GM23338 (cell line): ENCODE measurements around the gene GLB1L3. TPM values are rescaled to one million over a fixed set of nuclear protein-coding genes. Genes with fewer than 3 reads are reported as not detected.

ENCODE experiments used
- ATAC-seq: fragments of 200-7000 bp; cut with Tn5 transposase; 3 replicates; pipeline ENCODE4 v1.9.1; 2020
- DNase-seq: peaks from one replicate; pipeline ENCODE4 v3.0.0-alpha.2; 2015; ENCODE audit warnings: low spot score
- H2AFZ ChIP-seq: fragments of 200-600 bp; sonication (generic); 2 replicates; pipeline ENCODE4 v1.8.0; 2016; ENCODE audit warnings: antibody characterized with exemption, mild to moderate bottlenecking, moderate library complexity
- H3F3A ChIP-seq: fragments of 200-600 bp; sonication (generic); replicated peaks from 2 replicates; pipeline ENCODE4 v1.8.0; 2017; ENCODE audit warnings: antibody characterized with exemption, mixed run types, low read depth
- H3K27ac ChIP-seq: fragments of 200-600 bp; sonication (generic); 2 replicates; pipeline ENCODE4 v1.6.1; 2016; ENCODE audit warnings: low read depth
- H3K27me3 ChIP-seq: fragments of 200-600 bp; sonication (generic); 2 replicates; pipeline ENCODE4 v1.8.0; 2016; ENCODE audit warnings: mild to moderate bottlenecking, mixed run types, moderate library complexity; ENCODE audit not compliant: insufficient read depth
- H3K36me3 ChIP-seq: fragments of 200-600 bp; sonication (generic); 2 replicates; pipeline ENCODE4 v1.8.0; 2016; ENCODE audit warnings: mild to moderate bottlenecking; ENCODE audit not compliant: insufficient read depth
- H3K4me1 ChIP-seq: fragments of 200-600 bp; sonication (generic); 2 replicates; pipeline ENCODE4 v1.8.0; 2016; ENCODE audit warnings: mild to moderate bottlenecking, moderate library complexity; ENCODE audit not compliant: insufficient read depth
- H3K4me2 ChIP-seq: fragments of 200-600 bp; sonication (generic); 2 replicates; pipeline ENCODE4 v1.7.1; 2017; ENCODE audit warnings: mixed run types
- H3K4me3 ChIP-seq: fragments of 200-600 bp; sonication (generic); 2 replicates; pipeline ENCODE4 v1.6.1; 2016; ENCODE audit warnings: mixed run types
- H3K79me2 ChIP-seq: fragments of 200-600 bp; sonication (generic); replicated peaks from 2 replicates; pipeline ENCODE4 v1.8.0; 2017; ENCODE audit warnings: mild to moderate bottlenecking; ENCODE audit not compliant: insufficient read depth
- H3K9me2 ChIP-seq: fragments of 200-600 bp; sonication (generic); 2 replicates; pipeline ENCODE4 v1.8.0; 2017; ENCODE audit not compliant: insufficient read depth
- H4K20me1 ChIP-seq: fragments of 200-600 bp; sonication (generic); replicated peaks from 2 replicates; pipeline ENCODE4 v1.8.0; 2017; ENCODE audit warnings: mild to moderate bottlenecking; ENCODE audit not compliant: insufficient read depth
- H3K27ac Mint-ChIP-seq: 2 replicates; pipeline ENCODE4 v1.8.0; 2020; ENCODE audit warnings: inconsistent platforms, mild to moderate bottlenecking, moderate library complexity, mixed read lengths
- H3K27me3 Mint-ChIP-seq: 3 replicates; pipeline ENCODE4 v1.8.0; 2022; ENCODE audit warnings: low read depth, mild to moderate bottlenecking, moderate library complexity, mixed read lengths, inconsistent platforms; ENCODE audit not compliant: insufficient read depth, poor library complexity
- H3K36me3 Mint-ChIP-seq: 3 replicates; pipeline ENCODE4 v1.8.0; 2021; ENCODE audit warnings: low read depth, mild to moderate bottlenecking, inconsistent platforms, moderate library complexity, mixed read lengths
- H3K4me1 Mint-ChIP-seq: 3 replicates; pipeline ENCODE4 v1.8.0; 2020; ENCODE audit warnings: mild to moderate bottlenecking, inconsistent platforms, mixed read lengths
- H3K4me3 Mint-ChIP-seq: 3 replicates; pipeline ENCODE4 v1.8.0; 2021; ENCODE audit warnings: moderate library complexity, mild to moderate bottlenecking, inconsistent platforms, mixed read lengths
- H3K9me3 Mint-ChIP-seq: 3 replicates; pipeline ENCODE4 v1.8.0; 2020; ENCODE audit warnings: moderate library complexity, mild to moderate bottlenecking, inconsistent platforms, mixed read lengths
- CREB1 ChIP-seq: fragments of 250-450 bp; sonication (Bioruptor Pico); IDR thresholded peaks from 2 replicates; pipeline ENCODE4 v1.5.0; 2020; ENCODE audit warnings: low read depth, mild to moderate bottlenecking, moderate library complexity
- EZH2 ChIP-seq: fragments of 200-600 bp; sonication (generic); IDR thresholded peaks from one replicate; pipeline ENCODE4 v1.8.0; 2017; ENCODE audit warnings: antibody characterized with exemption, mild to moderate bottlenecking, low read depth; ENCODE audit not compliant: unreplicated experiment
- EZH2phosphoT487 ChIP-seq: fragments of 200-600 bp; sonication (generic); IDR thresholded peaks from one replicate; pipeline ENCODE4 v1.8.1; 2018; ENCODE audit warnings: antibody characterized with exemption; ENCODE audit not compliant: unreplicated experiment
- JUNB ChIP-seq: IDR thresholded peaks from one replicate; pipeline ENCODE4 v1.6.1; 2016; ENCODE audit warnings: antibody characterized with exemption; ENCODE audit not compliant: unreplicated experiment
- POLR2AphosphoS5 ChIP-seq: IDR thresholded peaks from 2 replicates; pipeline ENCODE4 v1.6.1; 2016; ENCODE audit warnings: antibody characterized with exemption, low read depth
- ZNF331 ChIP-seq: fragments of 250-450 bp; sonication (Bioruptor Pico); IDR thresholded peaks from 2 replicates; pipeline ENCODE4 v1.5.0; 2020; ENCODE audit warnings: low read depth, mild to moderate bottlenecking, moderate library complexity
- polyA plus RNA-seq: library from polyadenylated mRNA; unstranded; fragments of >200 nt; fragmentation: Nextera tagmentation; extraction: Ambion mirVana; gene quantifications from 2 replicates; pipeline ENCODE4 v1.2.1, GENCODE V29; 2016
- total RNA-seq: library from RNA; depleted of rRNA; stranded (reverse); fragments of >200 nt; shearing (Covaris generic); gene quantifications from 2 replicates; pipeline ENCODE4 v1.2.3, GENCODE V29; 2014
- TF ChIP-seq, protein P1 (sequence below): IDR thresholded peaks from one replicate; pipeline ENCODE4 v1.6.1; 2018; ENCODE audit warnings: antibody characterized with exemption; ENCODE audit not compliant: unreplicated experiment
- TF ChIP-seq, protein P2 (sequence below), 2 experiments: fragments of 200-600 bp in 1 of 2; sonication (generic) in 1 of 2; conservative IDR thresholded peaks; 2 replicates each; pipeline versions ENCODE4 v1.5.1 to v1.6.1; 2016 to 2017; ENCODE audit warnings: antibody characterized with exemption in 2 of 2, low read depth in 2 of 2, mild to moderate bottlenecking in 2 of 2, moderate library complexity in 1 of 2
- TF ChIP-seq, protein P3 (sequence below): IDR thresholded peaks from 2 replicates; pipeline ENCODE4 v1.6.1; 2016; ENCODE audit warnings: antibody characterized with exemption

GLB1L3 gene
- total and polyA plus RNA-seq, 2 experiments from 2014 or later, result 28.8 to 33.1 TPM

DNA sequence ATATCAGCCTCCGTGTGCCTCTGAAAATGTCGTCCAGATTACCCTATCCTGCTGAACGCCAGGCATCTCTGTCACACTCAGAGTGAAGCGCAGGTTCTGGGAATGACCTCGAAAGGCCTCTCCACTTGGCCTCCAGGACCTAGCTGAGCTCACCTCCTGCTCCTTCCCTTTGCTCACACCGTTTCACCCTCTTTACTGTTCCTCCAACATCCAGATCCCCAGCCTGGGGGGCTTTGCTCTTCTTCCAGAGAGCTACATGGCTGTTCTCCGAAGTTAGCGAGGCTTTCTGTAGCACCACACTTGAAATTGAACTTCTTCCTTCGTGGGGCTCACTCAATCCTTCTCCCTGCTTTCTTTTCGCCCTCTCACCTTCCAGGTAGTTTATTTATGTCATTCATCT lies 83.5 kb downstream of the GLB1L3 start (continued):
- TF ChIP-seq, protein P1, sequence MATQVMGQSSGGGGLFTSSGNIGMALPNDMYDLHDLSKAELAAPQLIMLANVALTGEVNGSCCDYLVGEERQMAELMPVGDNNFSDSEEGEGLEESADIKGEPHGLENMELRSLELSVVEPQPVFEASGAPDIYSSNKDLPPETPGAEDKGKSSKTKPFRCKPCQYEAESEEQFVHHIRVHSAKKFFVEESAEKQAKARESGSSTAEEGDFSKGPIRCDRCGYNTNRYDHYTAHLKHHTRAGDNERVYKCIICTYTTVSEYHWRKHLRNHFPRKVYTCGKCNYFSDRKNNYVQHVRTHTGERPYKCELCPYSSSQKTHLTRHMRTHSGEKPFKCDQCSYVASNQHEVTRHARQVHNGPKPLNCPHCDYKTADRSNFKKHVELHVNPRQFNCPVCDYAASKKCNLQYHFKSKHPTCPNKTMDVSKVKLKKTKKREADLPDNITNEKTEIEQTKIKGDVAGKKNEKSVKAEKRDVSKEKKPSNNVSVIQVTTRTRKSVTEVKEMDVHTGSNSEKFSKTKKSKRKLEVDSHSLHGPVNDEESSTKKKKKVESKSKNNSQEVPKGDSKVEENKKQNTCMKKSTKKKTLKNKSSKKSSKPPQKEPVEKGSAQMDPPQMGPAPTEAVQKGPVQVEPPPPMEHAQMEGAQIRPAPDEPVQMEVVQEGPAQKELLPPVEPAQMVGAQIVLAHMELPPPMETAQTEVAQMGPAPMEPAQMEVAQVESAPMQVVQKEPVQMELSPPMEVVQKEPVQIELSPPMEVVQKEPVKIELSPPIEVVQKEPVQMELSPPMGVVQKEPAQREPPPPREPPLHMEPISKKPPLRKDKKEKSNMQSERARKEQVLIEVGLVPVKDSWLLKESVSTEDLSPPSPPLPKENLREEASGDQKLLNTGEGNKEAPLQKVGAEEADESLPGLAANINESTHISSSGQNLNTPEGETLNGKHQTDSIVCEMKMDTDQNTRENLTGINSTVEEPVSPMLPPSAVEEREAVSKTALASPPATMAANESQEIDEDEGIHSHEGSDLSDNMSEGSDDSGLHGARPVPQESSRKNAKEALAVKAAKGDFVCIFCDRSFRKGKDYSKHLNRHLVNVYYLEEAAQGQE, result no peak
- no peak for TF ChIP-seq EZH2phosphoT487

DNA sequence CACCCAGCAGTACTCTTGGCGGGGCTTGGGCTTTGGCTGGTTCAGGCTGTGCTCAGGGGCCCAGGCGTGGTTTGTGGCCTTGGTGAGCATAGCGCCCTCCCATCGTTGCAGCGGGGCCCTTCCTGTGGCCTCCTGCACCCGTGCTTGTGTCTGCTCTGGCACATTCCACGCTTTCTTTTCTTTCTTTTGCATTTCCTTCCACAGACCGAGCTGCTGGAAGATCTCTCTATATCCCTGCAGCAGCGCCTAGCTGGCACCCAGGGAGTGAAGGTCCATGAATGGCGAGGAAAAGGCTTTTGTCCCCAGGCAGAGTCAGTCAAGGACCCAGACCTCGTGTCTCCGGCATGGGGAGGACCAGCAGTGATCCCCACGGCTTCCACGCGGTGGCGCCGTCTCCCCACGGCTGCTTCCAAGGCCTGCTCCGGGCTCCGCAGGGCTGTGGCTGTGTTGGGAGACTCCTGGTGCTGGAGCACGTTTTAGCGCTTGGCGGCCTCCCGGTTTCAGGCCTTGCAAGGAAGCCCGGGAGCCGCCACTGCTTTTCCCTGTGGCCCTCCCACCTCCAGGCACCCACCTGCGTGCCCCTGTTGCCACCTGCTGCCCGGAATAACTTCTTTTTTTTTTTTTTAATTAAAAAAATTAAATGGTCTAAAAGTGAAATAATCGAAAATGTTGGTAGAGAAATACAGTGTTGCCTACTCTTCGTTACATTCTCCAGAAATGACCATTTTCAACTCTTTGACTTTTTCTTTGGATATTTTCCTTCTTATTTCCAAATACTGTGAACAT lies 84.1 kb downstream of the GLB1L3 start:
- peak; percentile 93 for DNase-seq
- peaks cover 3% of the 10 kb centered on the region; the same call in 2 of the 3 replicates for H3K36me3 Mint-ChIP-seq
- H3K4me3 Mint-ChIP-seq, result no peak overlapping the region; the same call in 2 of the 3 replicates
- H3K79me2 ChIP-seq, result no peaks in the 10 kb centered on the region
- no peaks in the 10 kb centered on the region for H3K4me1 ChIP-seq
- peak; percentile 94 for ATAC-seq
- H2AFZ ChIP-seq, result peak overlapping the region; percentile 100
- no peak overlapping the region for H3K4me2 ChIP-seq
- no peaks in the 10 kb centered on the region for H3K36me3 ChIP-seq
- no peaks in the 10 kb centered on the region; the same call in 1 of the 2 replicates for H3F3A ChIP-seq
- no peak overlapping the region for H3K27ac Mint-ChIP-seq
- H3K9me2 ChIP-seq, result no peaks in the 10 kb centered on the region
- no peak overlapping the region for H3K4me3 ChIP-seq
- H3K27me3 ChIP-seq, result 0 out of 2 replicates have a peak, but pooled peaks cover 3% of the 10 kb centered on the region
- H3K27ac ChIP-seq, result no peak overlapping the region
- TF ChIP-seq POLR2AphosphoS5, result no peak
- TF ChIP-seq, protein P2, sequence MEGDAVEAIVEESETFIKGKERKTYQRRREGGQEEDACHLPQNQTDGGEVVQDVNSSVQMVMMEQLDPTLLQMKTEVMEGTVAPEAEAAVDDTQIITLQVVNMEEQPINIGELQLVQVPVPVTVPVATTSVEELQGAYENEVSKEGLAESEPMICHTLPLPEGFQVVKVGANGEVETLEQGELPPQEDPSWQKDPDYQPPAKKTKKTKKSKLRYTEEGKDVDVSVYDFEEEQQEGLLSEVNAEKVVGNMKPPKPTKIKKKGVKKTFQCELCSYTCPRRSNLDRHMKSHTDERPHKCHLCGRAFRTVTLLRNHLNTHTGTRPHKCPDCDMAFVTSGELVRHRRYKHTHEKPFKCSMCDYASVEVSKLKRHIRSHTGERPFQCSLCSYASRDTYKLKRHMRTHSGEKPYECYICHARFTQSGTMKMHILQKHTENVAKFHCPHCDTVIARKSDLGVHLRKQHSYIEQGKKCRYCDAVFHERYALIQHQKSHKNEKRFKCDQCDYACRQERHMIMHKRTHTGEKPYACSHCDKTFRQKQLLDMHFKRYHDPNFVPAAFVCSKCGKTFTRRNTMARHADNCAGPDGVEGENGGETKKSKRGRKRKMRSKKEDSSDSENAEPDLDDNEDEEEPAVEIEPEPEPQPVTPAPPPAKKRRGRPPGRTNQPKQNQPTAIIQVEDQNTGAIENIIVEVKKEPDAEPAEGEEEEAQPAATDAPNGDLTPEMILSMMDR (conservative IDR thresholded peaks at IDR 0.05; ENCODE audit: low read depth in 2 of 2), result peak; percentile 89 to 99
- no peak for TF ChIP-seq CREB1
- H3K27me3 Mint-ChIP-seq, result peaks cover 15% of the 10 kb centered on the region
- H3K4me1 Mint-ChIP-seq, result peaks cover 9% of the 10 kb centered on the region
- H4K20me1 ChIP-seq, result no peaks in the 10 kb centered on the region
- 0 out of 3 replicates have a peak, but pooled peaks cover 4% of the 10 kb centered on the region for H3K9me3 Mint-ChIP-seq

DNA sequence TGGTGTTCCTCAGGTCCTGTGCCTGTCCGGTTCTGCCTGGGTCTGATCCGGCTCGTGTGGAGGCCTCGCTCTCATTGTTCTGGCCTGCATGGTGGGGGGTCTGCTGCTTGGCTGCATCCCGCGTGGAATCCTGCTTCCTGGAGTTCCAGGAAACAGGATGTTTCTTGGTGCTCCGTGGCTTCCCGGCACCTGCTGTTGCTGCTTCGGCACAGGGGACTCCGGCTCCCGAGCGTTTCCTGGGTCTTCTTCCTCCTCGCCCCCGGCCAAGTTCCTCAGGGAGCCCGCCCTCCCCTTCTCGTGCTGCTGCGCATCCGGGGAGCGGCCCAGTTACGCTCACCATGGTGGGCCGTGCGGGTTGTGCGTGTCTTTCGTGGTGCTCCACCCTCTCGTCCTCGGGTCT lies 85.5 kb downstream of the GLB1L3 start:
- Mint-ChIP-seq H3K27ac (no peak overlapping the region), H3K36me3 (peaks cover 3% of the 10 kb centered on the region; the same call in 2 of the 3 replicates), H3K27me3 (peaks cover 15% of the 10 kb centered on the region), H3K9me3 (0 out of 3 replicates have a peak, but pooled peaks cover 4% of the 10 kb centered on the region), H3K4me3 (no peak overlapping the region), H3K4me1 (peaks cover 9% of the 10 kb centered on the region)
- DNase-seq (peak; percentile 23), ATAC-seq (no peak)
- no peaks in the 10 kb centered on the region for H3K79me2 ChIP-seq
- H3K4me3 ChIP-seq, result no peak overlapping the region
- H3K27ac ChIP-seq, result no peak overlapping the region
- no peak overlapping the region for H3K4me2 ChIP-seq
- no peaks in the 10 kb centered on the region for H3K36me3 ChIP-seq
- no peaks in the 10 kb centered on the region; the same call in 1 of the 2 replicates for H3F3A ChIP-seq
- H3K27me3 ChIP-seq, result 0 out of 2 replicates have a peak, but pooled peaks cover 3% of the 10 kb centered on the region
- no peak overlapping the region for H2AFZ ChIP-seq
- H3K9me2 ChIP-seq, result no peaks in the 10 kb centered on the region
- H4K20me1 ChIP-seq, result no peaks in the 10 kb centered on the region
- no peaks in the 10 kb centered on the region for H3K4me1 ChIP-seq
- TF ChIP-seq EZH2 (no peak), ZNF331 (no peak), JUNB (no peak), POLR2AphosphoS5 (no peak)
- TF ChIP-seq, protein P2 (conservative IDR thresholded peaks at IDR 0.05; ENCODE audit: low read depth in 2 of 2), result no peak
- TF ChIP-seq, protein P3, sequence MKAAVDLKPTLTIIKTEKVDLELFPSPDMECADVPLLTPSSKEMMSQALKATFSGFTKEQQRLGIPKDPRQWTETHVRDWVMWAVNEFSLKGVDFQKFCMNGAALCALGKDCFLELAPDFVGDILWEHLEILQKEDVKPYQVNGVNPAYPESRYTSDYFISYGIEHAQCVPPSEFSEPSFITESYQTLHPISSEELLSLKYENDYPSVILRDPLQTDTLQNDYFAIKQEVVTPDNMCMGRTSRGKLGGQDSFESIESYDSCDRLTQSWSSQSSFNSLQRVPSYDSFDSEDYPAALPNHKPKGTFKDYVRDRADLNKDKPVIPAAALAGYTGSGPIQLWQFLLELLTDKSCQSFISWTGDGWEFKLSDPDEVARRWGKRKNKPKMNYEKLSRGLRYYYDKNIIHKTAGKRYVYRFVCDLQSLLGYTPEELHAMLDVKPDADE, result no peak
